Right renal pelvis (tissue), 4 donors: ENCODE measurements around the gene SRGAP2. TPM values are rescaled to one million over a fixed set of nuclear protein-coding genes. Genes with fewer than 3 reads are reported as not detected.
"Not testable (repeated sequence)": the region's sequence is repeated elsewhere in the genome, so short reads cannot be mapped to it uniquely, and the experiment has no call there.

Experiments used
- DNase-seq, 4 donors: peaks; one replicate each; pipeline ENCODE4 v3.0.0-alpha.2; 2013; ENCODE audit warnings: low read depth in 4 of 4, low spot score in 3 of 4, missing footprints in 1 of 4
- polyA plus RNA-seq, 4 donors: library from polyadenylated mRNA; unstranded; fragments of 120-200 nt; gene quantifications; one replicate each; pipeline ENCODE4 v1.2.1, GENCODE V29; 2013; ENCODE audit not compliant: insufficient read length in 4 of 4

The SRGAP2 gene
- polyA plus RNA-seq, 4 donors = 57.3 to 76.7 (median 61.2) TPM

GRCh38 chr1:206204871-206205270 lies 1.5 kb downstream of the SRGAP2 start:
- DNase-seq = not testable (repeated sequence)

GRCh38 chr1:206205569-206205968 lies 2.2 kb downstream of the SRGAP2 start:
- not testable (repeated sequence) for DNase-seq

- DNase-seq = not testable (repeated sequence)
These were observed 7.5 kb downstream of the SRGAP2 start for GRCh38 chr1:206210802-206211201.

- DNase-seq = not testable (repeated sequence)
These were observed 12.5 kb downstream of the SRGAP2 start for GRCh38 chr1:206215600-206216392.

- DNase-seq = not testable (repeated sequence)
These were observed 14.9 kb downstream of the SRGAP2 start for GRCh38 chr1:206218285-206218684.

- not testable (repeated sequence) for DNase-seq
These were observed 15.4 kb downstream of the SRGAP2 start for GRCh38 chr1:206218765-206219164.

- DNase-seq = not testable (repeated sequence)
These were observed 16.4 kb downstream of the SRGAP2 start for GRCh38 chr1:206219514-206220331.

- not testable (repeated sequence) for DNase-seq
These were observed 17.1 kb downstream of the SRGAP2 start for GRCh38 chr1:206220332-206221000.

- DNase-seq = not testable (repeated sequence)
These were observed 18.2 kb downstream of the SRGAP2 start for GRCh38 chr1:206221585-206221984.

GRCh38 chr1:206224190-206224776 lies 20.9 kb downstream of the SRGAP2 start:
- DNase-seq = not testable (repeated sequence)

GRCh38 chr1:206225386-206225785 lies 22.0 kb downstream of the SRGAP2 start:
- not testable (repeated sequence) for DNase-seq

- not testable (repeated sequence) for DNase-seq
These were observed 23.5 kb downstream of the SRGAP2 start for GRCh38 chr1:206226886-206227285.

GRCh38 chr1:206229286-206229685 lies 25.9 kb downstream of the SRGAP2 start:
- not testable (repeated sequence) for DNase-seq

GRCh38 chr1:206231989-206232388 lies 28.6 kb downstream of the SRGAP2 start:
- DNase-seq = not testable (repeated sequence)

GRCh38 chr1:206232970-206233645 lies 29.8 kb downstream of the SRGAP2 start:
- not testable (repeated sequence) for DNase-seq

GRCh38 chr1:206234189-206234916 lies 31.0 kb downstream of the SRGAP2 start:
- DNase-seq = not testable (repeated sequence)

- not testable (repeated sequence) for DNase-seq
These were observed 31.8 kb downstream of the SRGAP2 start for GRCh38 chr1:206235190-206235589.

GRCh38 chr1:206240288-206240687 lies 36.9 kb downstream of the SRGAP2 start:
- DNase-seq = not testable (repeated sequence)

- DNase-seq = not testable (repeated sequence)
These were observed 40.0 kb downstream of the SRGAP2 start for GRCh38 chr1:206243335-206243734.
